K562 (cell line): ENCODE data around the gene NVL. TPM values are rescaled to one million over a fixed set of nuclear protein-coding genes. Genes with fewer than 3 reads are reported as not detected.

Experiments
- polyA plus RNA-seq, 8 experiments: library from polyadenylated mRNA; depleted of rRNA in 4 of 8; stranded (reverse) in 5 of 8; unstranded in 3 of 8; fragments of >200 nt; fragmentation: Nextera tagmentation in 2 of 8; fragmentation: Illumina TruSeq in 1 of 8; extraction: Ambion mirVana in 2 of 8; extraction: Trizol in 1 of 8; gene quantifications; 2 replicates each; pipeline versions ENCODE4 v1.2.1 to v1.2.3, GENCODE V29; 2011 to 2014; ENCODE audit warnings: inconsistent platforms in 1 of 8, missing spikeins in 1 of 8
- total RNA-seq, 7 experiments: library from RNA; depleted of rRNA in 6 of 7; stranded (reverse); fragments of >200 nt in 6 of 7; fragmentation: Illumina TruSeq in 2 of 7; extraction: Trizol in 2 of 7; gene quantifications; 2 replicates each; pipeline versions ENCODE4 v1.2.1 to v1.2.3, GENCODE V29; 2011 to 2021; ENCODE audit warnings: low replicate concordance in 1 of 7
- TF ChIP-seq, protein P1 (sequence below), 2 experiments: fragments of 450-650 bp in 1 of 2; sonication (generic) in 1 of 2; formaldehyde crosslinking in 1 of 2; IDR thresholded peaks; 2 replicates each; pipeline versions ENCODE4 v1.7.1 to v1.9.0; 2016 to 2022; ENCODE audit warnings: inconsistent platforms in 1 of 2, mild to moderate bottlenecking in 1 of 2, missing genetic modification reagents in 1 of 2

NVL gene
- total and polyA plus RNA-seq, 9 of the 15 experiments (the other 6 are each of a cell fraction or from before 2014, with no cell fraction given) = 32.5 to 86.6 (median 62.9) TPM

DNA sequence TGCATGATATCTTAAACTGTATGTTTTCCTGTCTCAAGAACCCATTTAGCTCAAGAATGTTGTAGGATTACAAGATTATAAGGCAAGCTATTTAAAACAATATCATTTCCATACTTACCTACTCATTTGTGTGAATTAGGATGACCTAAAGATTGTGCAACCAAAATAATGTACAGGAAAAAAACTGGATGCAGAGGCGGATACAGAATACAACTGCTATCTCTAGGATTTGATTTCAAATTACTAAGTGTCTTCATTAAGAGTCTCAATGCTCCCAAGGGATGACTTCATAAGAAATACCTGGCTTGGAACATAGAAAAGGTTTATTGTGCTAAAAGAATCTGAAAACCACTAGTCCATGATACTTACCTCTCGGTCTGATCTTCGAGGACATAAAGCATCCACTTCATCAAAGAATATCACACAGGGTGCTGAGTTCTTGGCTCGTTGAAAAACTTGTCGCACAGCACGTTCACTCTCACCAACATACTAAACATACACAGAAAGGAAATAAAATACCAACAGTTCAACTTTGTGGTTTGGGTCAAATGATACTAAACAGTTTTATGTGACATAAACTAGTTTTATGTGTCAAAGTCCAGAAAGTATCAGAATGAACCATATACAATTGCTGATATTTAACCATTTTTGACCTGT lies 54.9 kb downstream of the NVL start (continued):
- TF ChIP-seq, protein P1, sequence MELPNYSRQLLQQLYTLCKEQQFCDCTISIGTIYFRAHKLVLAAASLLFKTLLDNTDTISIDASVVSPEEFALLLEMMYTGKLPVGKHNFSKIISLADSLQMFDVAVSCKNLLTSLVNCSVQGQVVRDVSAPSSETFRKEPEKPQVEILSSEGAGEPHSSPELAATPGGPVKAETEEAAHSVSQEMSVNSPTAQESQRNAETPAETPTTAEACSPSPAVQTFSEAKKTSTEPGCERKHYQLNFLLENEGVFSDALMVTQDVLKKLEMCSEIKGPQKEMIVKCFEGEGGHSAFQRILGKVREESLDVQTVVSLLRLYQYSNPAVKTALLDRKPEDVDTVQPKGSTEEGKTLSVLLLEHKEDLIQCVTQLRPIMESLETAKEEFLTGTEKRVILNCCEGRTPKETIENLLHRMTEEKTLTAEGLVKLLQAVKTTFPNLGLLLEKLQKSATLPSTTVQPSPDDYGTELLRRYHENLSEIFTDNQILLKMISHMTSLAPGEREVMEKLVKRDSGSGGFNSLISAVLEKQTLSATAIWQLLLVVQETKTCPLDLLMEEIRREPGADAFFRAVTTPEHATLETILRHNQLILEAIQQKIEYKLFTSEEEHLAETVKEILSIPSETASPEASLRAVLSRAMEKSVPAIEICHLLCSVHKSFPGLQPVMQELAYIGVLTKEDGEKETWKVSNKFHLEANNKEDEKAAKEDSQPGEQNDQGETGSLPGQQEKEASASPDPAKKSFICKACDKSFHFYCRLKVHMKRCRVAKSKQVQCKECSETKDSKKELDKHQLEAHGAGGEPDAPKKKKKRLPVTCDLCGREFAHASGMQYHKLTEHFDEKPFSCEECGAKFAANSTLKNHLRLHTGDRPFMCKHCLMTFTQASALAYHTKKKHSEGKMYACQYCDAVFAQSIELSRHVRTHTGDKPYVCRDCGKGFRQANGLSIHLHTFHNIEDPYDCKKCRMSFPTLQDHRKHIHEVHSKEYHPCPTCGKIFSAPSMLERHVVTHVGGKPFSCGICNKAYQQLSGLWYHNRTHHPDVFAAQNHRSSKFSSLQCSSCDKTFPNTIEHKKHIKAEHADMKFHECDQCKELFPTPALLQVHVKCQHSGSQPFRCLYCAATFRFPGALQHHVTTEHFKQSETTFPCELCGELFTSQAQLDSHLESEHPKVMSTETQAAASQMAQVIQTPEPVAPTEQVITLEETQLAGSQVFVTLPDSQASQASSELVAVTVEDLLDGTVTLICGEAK (IDR thresholded peaks at IDR 0.05) = no peak
- TF ChIP-seq, protein P1 (CRISPR knock-in tag; IDR thresholded peaks at IDR 0.05) = no peak
